ENCODE data around the gene NOTCH3. TPM values are rescaled to one million over a fixed set of nuclear protein-coding genes. Genes with fewer than 3 reads are reported as not detected.

The NOTCH3 gene
- total and polyA plus RNA-seq, 4 donors, result 0.49 to 3.7 (median 2.9) TPM

DNA sequence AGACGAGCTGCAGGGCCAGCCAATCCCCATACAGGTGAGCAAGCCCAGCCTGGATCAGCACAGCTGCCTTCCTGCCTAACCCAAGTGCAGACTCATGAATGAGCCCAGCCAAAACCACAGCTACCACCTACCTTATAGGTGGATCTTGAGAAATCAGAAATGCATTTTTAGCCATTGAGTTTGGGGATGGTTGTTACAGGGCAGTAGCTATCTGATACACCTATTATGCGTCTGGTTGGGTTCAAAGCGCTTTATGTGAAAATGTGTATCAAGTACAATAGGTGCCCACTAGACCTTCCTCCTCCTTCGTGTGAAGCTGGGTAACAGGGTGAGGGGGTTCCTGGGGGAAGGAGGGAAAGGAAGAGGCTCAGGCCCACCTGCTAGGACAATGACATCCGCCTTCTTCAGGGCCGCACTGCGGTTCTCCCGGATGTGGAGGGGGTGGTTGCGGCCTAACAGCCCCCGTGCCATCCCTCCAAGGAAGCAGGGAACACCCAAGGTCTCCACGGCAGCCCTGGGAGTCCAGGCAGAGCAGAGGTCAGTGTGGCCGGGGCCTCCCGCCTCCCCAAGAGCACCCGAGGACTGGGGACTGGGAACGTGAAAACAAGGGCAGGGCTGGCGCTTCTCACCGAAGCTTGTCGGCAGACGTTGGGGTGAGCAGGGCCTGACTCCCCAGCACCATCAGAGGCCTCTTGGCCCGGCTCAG is 81.9 kb downstream of the NOTCH3 start:
- no peak for DNase-seq (ENCODE audit: low spot score)
- no peak overlapping the region for H3K27ac ChIP-seq (ENCODE audit: low read depth in 1 of 2, low read length in 2 of 2)
- H3K27me3 ChIP-seq (ENCODE audit: control insufficient read depth in 4 of 4, insufficient read depth in 4 of 4, low read length in 3 of 4), result no peaks in the 10 kb centered on the region
- no peak overlapping the region for H3K4me3 ChIP-seq (ENCODE audit: low read depth in 1 of 3, low read length in 3 of 3)
- TF ChIP-seq, protein P1, sequence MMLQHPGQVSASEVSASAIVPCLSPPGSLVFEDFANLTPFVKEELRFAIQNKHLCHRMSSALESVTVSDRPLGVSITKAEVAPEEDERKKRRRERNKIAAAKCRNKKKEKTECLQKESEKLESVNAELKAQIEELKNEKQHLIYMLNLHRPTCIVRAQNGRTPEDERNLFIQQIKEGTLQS (IDR thresholded peaks at IDR 0.05), result no peak
- no peak for TF ChIP-seq HNF4G (IDR thresholded peaks at IDR 0.05)
- no peak for TF ChIP-seq JUND (IDR thresholded peaks at IDR 0.05)
- TF ChIP-seq FOXA2 (IDR thresholded peaks at IDR 0.05), result no peak
- no peak for TF ChIP-seq RAD21 (IDR thresholded peaks at IDR 0.05)
- H3K36me3 ChIP-seq (ENCODE audit: control insufficient read depth in 4 of 4, insufficient read depth in 3 of 4, low read depth in 1 of 4, low read length in 3 of 4), result peaks cover 31 to 74% (median 42%) of the 10 kb centered on the region in 4 donors
- peaks cover 2 to 9% (median 6%) of the 10 kb centered on the region in 4 donors for H3K4me1 ChIP-seq (ENCODE audit: control insufficient read depth in 4 of 4, insufficient read depth in 4 of 4, low read length in 3 of 4)
- 97% methylated on average over 20 of the region's 20 CpGs for WGBS
- no peak overlapping the region for H3K9ac ChIP-seq (ENCODE audit: low read depth in 1 of 2, low read length in 2 of 2)
- no peaks in the 10 kb centered on the region for H3K9me3 ChIP-seq (ENCODE audit: control insufficient read depth in 4 of 4, low read length in 3 of 4)

DNA sequence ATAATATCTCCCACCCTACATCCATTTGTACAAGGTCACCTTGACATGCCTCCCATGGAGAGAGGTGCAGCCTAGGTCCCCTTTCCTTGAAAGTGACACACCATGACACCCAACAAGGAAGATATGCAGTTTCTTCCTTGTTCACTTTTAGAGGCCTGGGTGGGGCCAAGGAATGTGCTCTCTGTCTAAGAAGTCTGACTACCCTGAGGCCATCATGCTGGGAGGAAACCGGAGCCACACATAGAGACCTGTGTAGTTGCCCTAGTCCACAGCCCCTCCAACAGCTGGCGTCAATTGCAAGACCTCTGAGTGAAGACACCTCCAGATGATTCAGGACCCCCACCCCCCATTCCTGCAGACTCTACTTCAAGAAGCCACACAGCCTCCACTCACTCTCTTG is 82.5 kb downstream of the NOTCH3 start:
- H3K27me3 ChIP-seq (ENCODE audit: control insufficient read depth in 4 of 4, insufficient read depth in 4 of 4, low read length in 3 of 4), result no peaks in the 10 kb centered on the region
- no peak overlapping the region for H3K9ac ChIP-seq (ENCODE audit: low read depth in 1 of 2, low read length in 2 of 2)
- H3K27ac ChIP-seq (ENCODE audit: low read depth in 1 of 2, low read length in 2 of 2), result no peak overlapping the region
- H3K36me3 ChIP-seq (ENCODE audit: control insufficient read depth in 4 of 4, insufficient read depth in 3 of 4, low read depth in 1 of 4, low read length in 3 of 4), result peaks cover 35 to 74% (median 42%) of the 10 kb centered on the region in 4 donors
- H3K4me1 ChIP-seq (ENCODE audit: control insufficient read depth in 4 of 4, insufficient read depth in 4 of 4, low read length in 3 of 4), result peaks cover 0 to 4% (median under 1%) of the 10 kb centered on the region in 4 donors
- TF ChIP-seq, protein P1 (IDR thresholded peaks at IDR 0.05), result no peak
- TF ChIP-seq GABPA (IDR thresholded peaks at IDR 0.05 in 1 of 2, conservative IDR thresholded peaks at IDR 0.05 in 1 of 2) (no peak), TAF1 (conservative IDR thresholded peaks at IDR 0.05) (no peak), FOXA2 (IDR thresholded peaks at IDR 0.05) (no peak), HNF4G (IDR thresholded peaks at IDR 0.05) (no peak), SP1 (IDR thresholded peaks at IDR 0.05) (no peak), FOXA1 (IDR thresholded peaks at IDR 0.05) (no peak), JUND (IDR thresholded peaks at IDR 0.05) (no peak), HNF4A (conservative IDR thresholded peaks at IDR 0.05) (no peak), RXRA (IDR thresholded peaks at IDR 0.05) (no peak), NR2F2 (IDR thresholded peaks at IDR 0.05) (no peak)
- TF ChIP-seq, protein P2, sequence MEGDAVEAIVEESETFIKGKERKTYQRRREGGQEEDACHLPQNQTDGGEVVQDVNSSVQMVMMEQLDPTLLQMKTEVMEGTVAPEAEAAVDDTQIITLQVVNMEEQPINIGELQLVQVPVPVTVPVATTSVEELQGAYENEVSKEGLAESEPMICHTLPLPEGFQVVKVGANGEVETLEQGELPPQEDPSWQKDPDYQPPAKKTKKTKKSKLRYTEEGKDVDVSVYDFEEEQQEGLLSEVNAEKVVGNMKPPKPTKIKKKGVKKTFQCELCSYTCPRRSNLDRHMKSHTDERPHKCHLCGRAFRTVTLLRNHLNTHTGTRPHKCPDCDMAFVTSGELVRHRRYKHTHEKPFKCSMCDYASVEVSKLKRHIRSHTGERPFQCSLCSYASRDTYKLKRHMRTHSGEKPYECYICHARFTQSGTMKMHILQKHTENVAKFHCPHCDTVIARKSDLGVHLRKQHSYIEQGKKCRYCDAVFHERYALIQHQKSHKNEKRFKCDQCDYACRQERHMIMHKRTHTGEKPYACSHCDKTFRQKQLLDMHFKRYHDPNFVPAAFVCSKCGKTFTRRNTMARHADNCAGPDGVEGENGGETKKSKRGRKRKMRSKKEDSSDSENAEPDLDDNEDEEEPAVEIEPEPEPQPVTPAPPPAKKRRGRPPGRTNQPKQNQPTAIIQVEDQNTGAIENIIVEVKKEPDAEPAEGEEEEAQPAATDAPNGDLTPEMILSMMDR (IDR thresholded peaks at IDR 0.05; ENCODE audit: low read depth, low read length, missing input control), result no peak
- TF ChIP-seq, protein P3, sequence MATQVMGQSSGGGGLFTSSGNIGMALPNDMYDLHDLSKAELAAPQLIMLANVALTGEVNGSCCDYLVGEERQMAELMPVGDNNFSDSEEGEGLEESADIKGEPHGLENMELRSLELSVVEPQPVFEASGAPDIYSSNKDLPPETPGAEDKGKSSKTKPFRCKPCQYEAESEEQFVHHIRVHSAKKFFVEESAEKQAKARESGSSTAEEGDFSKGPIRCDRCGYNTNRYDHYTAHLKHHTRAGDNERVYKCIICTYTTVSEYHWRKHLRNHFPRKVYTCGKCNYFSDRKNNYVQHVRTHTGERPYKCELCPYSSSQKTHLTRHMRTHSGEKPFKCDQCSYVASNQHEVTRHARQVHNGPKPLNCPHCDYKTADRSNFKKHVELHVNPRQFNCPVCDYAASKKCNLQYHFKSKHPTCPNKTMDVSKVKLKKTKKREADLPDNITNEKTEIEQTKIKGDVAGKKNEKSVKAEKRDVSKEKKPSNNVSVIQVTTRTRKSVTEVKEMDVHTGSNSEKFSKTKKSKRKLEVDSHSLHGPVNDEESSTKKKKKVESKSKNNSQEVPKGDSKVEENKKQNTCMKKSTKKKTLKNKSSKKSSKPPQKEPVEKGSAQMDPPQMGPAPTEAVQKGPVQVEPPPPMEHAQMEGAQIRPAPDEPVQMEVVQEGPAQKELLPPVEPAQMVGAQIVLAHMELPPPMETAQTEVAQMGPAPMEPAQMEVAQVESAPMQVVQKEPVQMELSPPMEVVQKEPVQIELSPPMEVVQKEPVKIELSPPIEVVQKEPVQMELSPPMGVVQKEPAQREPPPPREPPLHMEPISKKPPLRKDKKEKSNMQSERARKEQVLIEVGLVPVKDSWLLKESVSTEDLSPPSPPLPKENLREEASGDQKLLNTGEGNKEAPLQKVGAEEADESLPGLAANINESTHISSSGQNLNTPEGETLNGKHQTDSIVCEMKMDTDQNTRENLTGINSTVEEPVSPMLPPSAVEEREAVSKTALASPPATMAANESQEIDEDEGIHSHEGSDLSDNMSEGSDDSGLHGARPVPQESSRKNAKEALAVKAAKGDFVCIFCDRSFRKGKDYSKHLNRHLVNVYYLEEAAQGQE (IDR thresholded peaks at IDR 0.05), result no peak
- TF ChIP-seq, protein P4, sequence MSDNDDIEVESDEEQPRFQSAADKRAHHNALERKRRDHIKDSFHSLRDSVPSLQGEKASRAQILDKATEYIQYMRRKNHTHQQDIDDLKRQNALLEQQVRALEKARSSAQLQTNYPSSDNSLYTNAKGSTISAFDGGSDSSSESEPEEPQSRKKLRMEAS (IDR thresholded peaks at IDR 0.05), result no peak
- 95% methylated on average over 2 of the region's 2 CpGs for WGBS
- H3K9me3 ChIP-seq (ENCODE audit: control insufficient read depth in 4 of 4, low read length in 3 of 4), result no peaks in the 10 kb centered on the region
- DNase-seq (ENCODE audit: low spot score), result no peak
- no peak overlapping the region for H3K4me3 ChIP-seq (ENCODE audit: low read depth in 1 of 3, low read length in 3 of 3)

Measured in liver (tissue), 9 donors.